HG02885 (cell line): ENCODE measurements around the gene GNG12.

Source experiments
- ATAC-seq: cut with Tn5 transposase; IDR thresholded peaks from one replicate; pipeline ENCODE4 v1.9.1; 2021; ENCODE audit warnings: mild to moderate bottlenecking; ENCODE audit not compliant: unreplicated experiment, poor library complexity

GNG12 gene

DNA sequence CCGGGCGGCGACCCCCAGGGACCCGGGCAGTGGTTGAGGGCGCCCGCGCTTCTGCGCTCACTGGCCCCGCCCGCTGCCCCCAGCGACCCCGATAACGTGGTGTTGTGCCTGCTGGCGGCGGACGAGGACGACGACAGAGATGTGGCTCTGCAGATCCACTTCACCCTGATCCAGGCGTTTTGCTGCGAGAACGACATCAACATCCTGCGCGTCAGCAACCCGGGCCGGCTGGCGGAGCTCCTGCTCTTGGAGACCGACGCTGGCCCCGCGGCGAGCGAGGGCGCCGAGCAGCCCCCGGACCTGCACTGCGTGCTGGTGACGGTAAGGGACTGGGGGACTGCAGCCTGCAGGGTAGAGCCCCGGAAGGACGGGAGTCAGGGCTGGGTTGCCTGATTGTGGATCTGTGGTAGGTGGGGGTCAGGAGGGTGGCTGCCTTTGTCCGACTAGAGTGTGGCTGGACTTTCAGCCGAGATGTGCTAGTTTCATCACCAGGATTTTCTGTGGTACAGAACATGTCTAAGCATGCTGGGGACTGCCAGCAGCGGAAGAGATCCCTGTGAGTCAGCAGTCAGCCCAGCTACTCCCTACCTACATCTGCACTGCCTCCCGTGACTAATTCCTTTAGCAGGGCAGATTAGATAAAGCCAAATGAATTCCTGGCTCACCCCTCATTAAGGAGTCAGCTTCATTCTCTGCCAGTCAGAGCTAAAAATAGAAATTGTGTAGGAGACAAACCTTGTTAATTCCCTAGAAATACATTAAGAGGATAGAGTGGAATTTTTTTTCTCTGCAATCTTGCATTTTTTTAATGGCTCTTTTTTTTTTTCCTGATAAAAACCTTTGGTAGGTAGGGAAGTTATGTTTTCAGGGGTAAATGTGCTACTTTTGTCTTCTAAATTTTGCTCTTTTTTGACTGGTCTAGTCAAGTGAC, 146.7 kb downstream of the GNG12 start:
- ATAC-seq = peak; percentile 25

- ATAC-seq = peak; percentile 20
Measured at GRCh38 chr1:67685558-67686266, 147.6 kb downstream of the GNG12 start.

DNA sequence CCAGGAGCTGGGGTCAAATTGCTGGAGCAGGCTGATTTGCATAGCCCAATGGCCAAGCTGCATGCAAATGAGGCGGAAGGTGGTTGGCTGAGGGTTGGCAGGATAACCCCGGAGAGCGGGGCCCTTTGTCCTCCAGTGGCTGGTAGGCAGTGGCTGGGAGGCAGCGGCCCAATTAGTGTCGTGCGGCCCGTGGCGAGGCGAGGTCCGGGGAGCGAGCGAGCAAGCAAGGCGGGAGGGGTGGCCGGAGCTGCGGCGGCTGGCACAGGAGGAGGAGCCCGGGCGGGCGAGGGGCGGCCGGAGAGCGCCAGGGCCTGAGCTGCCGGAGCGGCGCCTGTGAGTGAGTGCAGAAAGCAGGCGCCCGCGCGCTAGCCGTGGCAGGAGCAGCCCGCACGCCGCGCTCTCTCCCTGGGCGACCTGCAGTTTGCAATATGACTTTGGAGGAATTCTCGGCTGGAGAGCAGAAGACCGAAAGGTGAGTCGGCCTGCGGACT, 148.2 kb downstream of the GNG12 start, which contains the start of gene GADD45A:
GADD45A (plus strand) TSS at position 135 of the 491 bp plus-strand sequence; CDS start at position 429, 294 bp downstream.
- peak; percentile 85 for ATAC-seq

- no peak for ATAC-seq
Measured at GRCh38 chr1:67684526-67685066, 148.7 kb downstream of the GNG12 start.

- no peak for ATAC-seq
Measured at GRCh38 chr1:67683766-67684525, 149.3 kb downstream of the GNG12 start.

- no peak for ATAC-seq
Measured at GRCh38 chr1:67683316-67683715, 150.0 kb downstream of the GNG12 start.

DNA sequence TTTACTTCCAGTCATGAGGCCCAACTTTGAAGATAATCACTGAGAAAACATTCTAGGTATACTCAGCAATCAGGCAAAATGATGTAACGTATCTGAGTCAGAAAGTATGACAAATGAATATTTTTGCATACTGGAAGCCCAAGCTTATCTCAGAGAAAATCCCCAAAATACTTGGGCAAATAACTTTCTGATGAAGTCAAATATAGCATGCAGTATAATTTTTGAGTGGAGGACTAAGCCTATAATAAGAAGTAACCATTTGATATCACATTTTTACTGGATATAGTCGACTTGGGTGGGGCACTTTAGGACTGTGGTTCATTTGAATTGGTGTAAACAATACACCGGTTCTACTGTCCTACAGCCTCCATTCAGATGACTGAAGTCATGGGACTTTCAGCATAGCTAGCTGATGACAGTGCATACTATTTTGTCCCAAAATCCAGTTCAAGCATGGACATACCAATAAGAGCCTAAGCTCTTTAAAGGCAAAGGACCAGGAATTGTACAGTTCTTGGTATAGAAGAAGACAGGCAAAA, 150.5 kb downstream of the GNG12 start:
- no peak for ATAC-seq

- no peak for ATAC-seq
Measured at GRCh38 chr1:67680486-67680885, 152.8 kb downstream of the GNG12 start.

DNA sequence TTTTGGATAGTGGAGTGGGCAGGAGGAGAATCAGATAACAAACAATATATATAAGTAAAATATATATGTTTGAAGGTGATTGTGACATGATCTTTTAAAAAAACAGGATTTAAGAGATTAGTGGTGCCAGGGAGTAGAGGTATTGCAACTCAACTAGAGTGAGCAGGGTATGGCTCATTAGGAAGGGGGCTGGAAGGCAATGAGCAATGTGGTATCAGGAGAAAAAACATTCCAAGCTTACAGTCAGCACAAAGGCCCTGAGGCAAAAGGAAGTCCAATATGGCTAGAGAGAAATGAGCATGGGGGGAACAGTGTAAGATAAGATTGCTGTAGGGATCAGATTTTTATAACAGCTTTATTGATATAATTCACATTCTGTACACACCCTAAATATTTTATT, 153.6 kb downstream of the GNG12 start:
- no peak for ATAC-seq

GRCh38 chr1:67677930-67678329, 155.3 kb downstream of the GNG12 start:
- ATAC-seq = no peak

DNA sequence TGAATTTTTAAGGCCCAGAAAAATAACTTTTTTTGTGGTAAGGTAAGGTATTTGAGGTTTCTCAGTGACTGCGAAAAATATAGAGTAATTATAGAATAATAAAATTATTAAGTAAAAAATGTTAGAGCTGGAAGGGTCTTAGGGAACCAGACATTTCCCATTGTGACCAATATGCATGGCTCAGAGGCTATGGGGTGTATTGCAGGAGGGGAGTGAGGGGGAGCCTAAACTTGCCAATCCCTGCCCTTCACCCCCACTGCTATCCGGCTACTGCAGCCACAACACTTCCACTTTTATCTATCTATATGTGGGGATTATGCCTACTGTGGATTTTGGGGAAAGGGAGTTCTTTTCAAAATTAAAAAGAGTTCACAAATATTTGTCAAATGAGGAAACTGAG, 155.9 kb downstream of the GNG12 start:
- no peak for ATAC-seq

- ATAC-seq = no peak
Measured at GRCh38 chr1:67676946-67677345, 156.3 kb downstream of the GNG12 start.

- no peak for ATAC-seq
Measured at GRCh38 chr1:67676287-67676686, 157.0 kb downstream of the GNG12 start.

DNA sequence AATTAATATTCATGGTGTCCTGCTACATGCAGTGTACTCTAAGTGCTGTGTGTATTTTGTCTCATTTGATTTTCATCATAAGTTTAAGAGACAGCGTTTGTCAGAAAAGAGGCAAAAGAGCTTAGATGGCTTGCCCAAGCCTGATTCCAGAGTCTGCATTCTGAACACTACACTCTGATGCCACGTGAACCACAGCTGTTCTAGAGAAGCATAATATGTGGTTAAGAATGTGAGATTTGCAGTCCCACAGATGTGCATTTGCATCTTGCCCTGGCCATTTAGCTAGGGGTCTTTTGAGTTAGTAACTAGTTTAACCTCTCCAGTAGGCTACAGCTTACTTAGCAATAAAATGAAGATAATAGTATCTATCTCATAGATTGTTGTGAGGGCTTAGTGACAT, 157.5 kb downstream of the GNG12 start:
- no peak for ATAC-seq

GRCh38 chr1:67674260-67675011, 158.8 kb downstream of the GNG12 start:
- no peak for ATAC-seq

DNA sequence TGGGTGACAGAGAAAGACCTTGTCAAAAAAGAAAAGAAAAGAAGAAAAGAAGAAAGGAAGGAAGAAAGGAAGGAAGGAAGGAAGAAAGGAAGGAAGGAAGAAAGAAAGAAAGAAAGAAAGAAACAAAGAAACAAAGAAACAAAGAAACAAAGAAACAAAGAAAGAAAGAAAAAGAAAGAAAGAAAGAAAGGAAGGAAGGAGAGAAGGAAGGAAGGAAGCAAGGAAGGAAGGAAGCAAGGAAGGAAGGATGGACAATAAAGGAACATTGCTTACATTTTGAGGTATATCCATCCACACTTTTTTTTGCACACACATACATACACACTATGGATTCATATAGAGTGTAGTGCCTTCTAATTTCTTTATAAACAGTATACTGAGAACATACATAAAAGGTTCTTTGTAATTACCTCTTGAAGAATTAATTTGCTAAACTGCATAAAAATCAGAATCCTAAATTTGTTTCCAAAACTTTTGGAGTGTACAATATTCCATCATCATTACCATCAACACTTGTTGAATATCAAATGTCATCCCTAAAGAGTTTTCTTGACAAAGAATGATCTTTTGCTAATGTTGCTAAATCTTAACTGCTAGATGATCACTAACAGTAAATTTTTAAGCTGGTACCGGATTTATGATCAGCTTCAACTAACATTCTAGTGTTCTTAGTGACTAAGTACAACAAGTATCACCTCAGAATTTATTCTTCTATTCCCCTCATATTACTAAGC, 159.6 kb downstream of the GNG12 start:
- no peak for ATAC-seq

DNA sequence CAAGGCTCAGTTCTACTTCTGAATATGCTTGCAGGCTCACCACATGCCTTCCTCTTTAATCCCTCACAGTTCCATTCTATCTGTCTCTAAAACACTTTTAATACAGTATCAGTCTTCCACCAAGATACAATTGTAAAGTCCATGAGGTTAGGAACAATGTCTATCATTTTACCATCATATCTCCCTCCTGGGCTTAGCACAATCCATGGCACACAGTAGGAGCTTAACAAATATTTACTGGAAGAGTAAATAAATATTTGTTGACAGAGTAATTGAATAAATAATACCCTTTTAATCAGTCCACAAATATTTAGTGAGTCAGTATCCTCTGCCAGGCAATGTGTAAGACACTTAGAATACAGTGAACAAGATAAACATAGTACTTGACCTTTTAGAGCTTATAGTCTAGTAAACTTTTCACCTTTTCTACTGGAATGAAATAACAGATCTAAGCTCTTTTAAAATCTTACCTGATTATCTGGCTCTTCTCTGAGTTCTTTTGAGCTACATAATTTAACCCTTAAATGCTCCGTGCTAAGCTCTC, 160.9 kb downstream of the GNG12 start:
- no peak for ATAC-seq

DNA sequence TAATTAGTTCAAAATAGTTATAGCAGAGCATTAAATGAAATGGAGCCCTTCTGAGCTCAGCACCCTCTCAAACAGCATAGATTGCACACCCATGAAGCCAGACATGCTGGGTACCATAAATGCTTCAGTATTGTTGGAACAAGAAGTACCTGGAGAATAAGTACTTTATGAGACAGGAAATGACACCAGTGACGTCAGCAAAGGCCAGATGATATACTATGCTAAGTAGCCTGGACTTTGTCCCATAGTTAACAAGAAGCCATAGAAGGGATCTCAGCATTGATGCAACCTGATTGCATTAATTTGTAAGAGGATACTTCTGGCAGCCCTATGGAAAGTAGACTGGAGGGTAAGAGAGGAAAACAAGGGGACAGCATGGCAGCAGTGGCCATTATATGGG, 164.6 kb downstream of the GNG12 start:
- no peak for ATAC-seq
